ENCODE data around the gene SNUPN. TPM values are rescaled to one million over a fixed set of nuclear protein-coding genes. Genes with fewer than 3 reads are reported as not detected.

The SNUPN gene
- polyA plus RNA-seq, 1 of the 3 experiments (the other 2 are of a cell fraction) = 31.7 TPM

DNA sequence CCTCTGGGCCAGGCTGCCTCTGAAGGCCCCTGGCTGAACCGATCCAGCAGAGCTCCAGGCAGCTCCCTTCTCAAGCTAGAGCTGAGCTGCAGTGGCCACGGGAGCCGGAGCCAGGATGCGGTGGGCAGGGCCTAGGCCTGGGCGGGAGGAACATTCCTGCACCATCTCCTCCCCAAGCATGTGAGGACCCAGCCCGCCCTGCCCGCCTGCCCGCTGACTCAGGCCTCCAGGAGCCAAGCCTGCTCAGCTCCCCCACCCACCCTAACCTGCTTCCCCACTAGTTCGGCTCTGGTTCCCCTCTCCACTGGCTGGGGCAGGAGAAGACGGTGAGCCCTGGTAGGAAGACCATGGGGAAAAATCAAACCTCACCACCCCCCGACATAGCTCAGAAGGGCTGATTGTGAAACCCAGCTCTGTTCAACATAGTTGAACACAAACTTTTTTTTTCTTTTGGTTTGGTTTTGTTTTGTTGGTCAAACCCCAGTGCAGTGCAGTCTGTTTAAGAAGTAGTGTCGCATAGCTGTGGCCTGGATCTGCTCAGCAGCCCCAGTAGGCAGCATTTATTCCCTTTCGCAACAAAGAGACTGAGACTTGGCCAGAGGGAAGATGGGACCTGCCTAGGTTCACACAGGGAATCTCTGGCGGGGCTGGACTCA, 35.7 kb upstream of the SNUPN start:
- H3K4me1 ChIP-seq (ENCODE audit: control insufficient read depth in 1 of 2, insufficient read depth in 2 of 2, low read depth in 1 of 2, low read length in 1 of 2) = peaks cover 20 to 34% of the 10 kb centered on the region in 2 experiments; a peak in 3 of 4 replicates
- POLR2A ChIA-PET = interaction anchor here (1.8 to 1.9 kb wide), 2 partner anchors 14 to 21 kb away, joined by 6 read pairs; partner anchors contain the start of genes IMP3 and SNX33
- peaks cover 30% of the 10 kb centered on the region for H3K79me2 ChIP-seq (ENCODE audit: insufficient read depth)
- 76% methylated on average over 9 of the region's 14 CpGs for WGBS (ENCODE audit: low lambda C conversion rate)
- peaks cover 4% of the 10 kb centered on the region; the same call in 1 of the 2 replicates for H4K20me1 ChIP-seq (ENCODE audit: insufficient read depth)
- CTCF ChIA-PET = interaction anchor here (1.6 to 3.2 kb wide), 3 partner anchors 12 to 294 kb away, joined by 4 to 22 read pairs (median 5); partner anchors contain the start of gene SNX33
- peak overlapping the region; percentile 58 for H3K4me2 ChIP-seq
- H3K36me3 ChIP-seq (replicated peaks in 1 of 2; ENCODE audit: control insufficient read depth in 1 of 2, insufficient read depth in 2 of 2, low read length in 1 of 2) = peaks cover 0 to 13% of the 10 kb centered on the region in 2 experiments
- H3K9ac ChIP-seq = peak overlapping the region; percentile 72
- no peaks in the 10 kb centered on the region for H3K9me2 ChIP-seq
- H3K9me3 ChIP-seq = no peaks in the 10 kb centered on the region
- H3K27ac ChIP-seq (ENCODE audit: low read depth in 2 of 2, low read length in 1 of 2) = peak overlapping the region; percentile 77 to 96
- no peaks in the 10 kb centered on the region for H3K27me3 ChIP-seq (ENCODE audit: insufficient read depth)
- no peak overlapping the region for H2AFZ ChIP-seq (ENCODE audit: low read depth)
- H3F3A ChIP-seq (replicated peaks; ENCODE audit: insufficient read depth) = peaks cover 26% of the 10 kb centered on the region
- no peak for DNase-seq
- no peak overlapping the region for H3K4me3 ChIP-seq (ENCODE audit: low read depth in 2 of 2, low read length in 1 of 2)
- TF ChIP-seq NRF1 (IDR thresholded peaks at IDR 0.05; ENCODE audit: low read depth, low read length) (no peak), NFIC (IDR thresholded peaks at IDR 0.05; ENCODE audit: borderline replicate concordance) (peak; percentile 41; the same call in 1 of the 2 replicates), RXRA (IDR thresholded peaks at IDR 0.05; ENCODE audit: borderline replicate concordance, low read depth) (no peak), EP300 (IDR thresholded peaks at IDR 0.05; ENCODE audit: borderline replicate concordance in 1 of 2, low read depth in 1 of 2, low read length in 1 of 2) (0 out of 4 replicates have a peak, but pooled peaks of 1 of the 2 experiments have one; percentile 28), JUND (IDR thresholded peaks at IDR 0.05) (no peak; the same call in 1 of the 2 replicates), POLR2AphosphoS5 (IDR thresholded peaks at IDR 0.05; ENCODE audit: low read depth, low read length) (peak; percentile 74), TCF12 (IDR thresholded peaks at IDR 0.05) (peak; percentile 36; the same call in 1 of the 2 replicates), TAF1 (IDR thresholded peaks at IDR 0.05; ENCODE audit: borderline replicate concordance, low read depth, low read length) (peak; percentile 72; the same call in 1 of the 2 replicates), RFX5 (IDR thresholded peaks at IDR 0.05; ENCODE audit: low read length) (no peak), FOSL2 (IDR thresholded peaks at IDR 0.05; ENCODE audit: borderline replicate concordance, low read depth) (peak; percentile 38; the same call in 1 of the 2 replicates)
- TF ChIP-seq, protein P1, sequence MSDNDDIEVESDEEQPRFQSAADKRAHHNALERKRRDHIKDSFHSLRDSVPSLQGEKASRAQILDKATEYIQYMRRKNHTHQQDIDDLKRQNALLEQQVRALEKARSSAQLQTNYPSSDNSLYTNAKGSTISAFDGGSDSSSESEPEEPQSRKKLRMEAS (IDR thresholded peaks at IDR 0.05; ENCODE audit: low read depth) = peak; percentile 73

DNA sequence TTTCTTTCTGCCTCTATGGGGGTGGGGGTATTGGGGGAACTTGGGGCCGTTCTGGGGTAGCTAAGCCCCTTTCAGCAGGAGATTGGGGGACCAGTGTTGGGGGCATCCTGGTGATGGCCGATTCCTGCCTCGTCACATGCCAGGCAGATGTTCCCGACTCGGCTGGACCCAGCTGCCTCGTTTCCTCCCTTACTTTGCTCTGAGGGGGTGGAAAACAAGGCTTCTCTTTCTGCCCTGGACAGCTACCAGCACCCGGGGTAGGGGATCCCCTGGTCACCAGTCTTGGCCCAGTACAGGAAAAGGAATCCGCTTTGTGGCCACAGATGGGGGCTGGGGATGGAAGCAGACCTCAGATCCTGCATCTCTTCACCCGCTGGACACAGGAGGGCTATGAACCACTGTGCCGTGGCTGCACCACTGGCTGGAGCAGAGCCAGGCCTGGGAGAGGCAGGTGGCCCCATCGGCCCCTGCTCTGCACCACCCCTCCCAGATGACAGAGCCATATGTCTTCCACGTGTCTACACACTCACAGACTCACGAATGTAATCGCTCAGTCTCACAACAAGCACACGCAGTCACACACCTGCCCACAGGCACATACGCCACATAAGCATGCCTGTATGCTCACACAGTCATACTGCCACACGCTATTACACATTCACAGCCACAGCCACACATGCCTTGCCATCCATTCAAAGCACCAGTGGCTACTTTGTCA, 34.6 kb upstream of the SNUPN start:
- TF ChIP-seq RAD21 (IDR thresholded peaks at IDR 0.05; ENCODE audit: low read length) (no peak), SIN3A (IDR thresholded peaks at IDR 0.05; ENCODE audit: borderline replicate concordance, low read depth, low read length) (no peak), TAF1 (IDR thresholded peaks at IDR 0.05; ENCODE audit: borderline replicate concordance, low read depth, low read length) (no peak), NRF1 (IDR thresholded peaks at IDR 0.05; ENCODE audit: low read depth, low read length) (no peak), SMC3 (IDR thresholded peaks at IDR 0.05; ENCODE audit: low read depth, low read length) (no peak), MXI1 (IDR thresholded peaks at IDR 0.05; ENCODE audit: low read depth, low read length) (peak; percentile 97)
- TF ChIP-seq, protein P1 (IDR thresholded peaks at IDR 0.05; ENCODE audit: low read depth) = no peak
- TF ChIP-seq, protein P2, sequence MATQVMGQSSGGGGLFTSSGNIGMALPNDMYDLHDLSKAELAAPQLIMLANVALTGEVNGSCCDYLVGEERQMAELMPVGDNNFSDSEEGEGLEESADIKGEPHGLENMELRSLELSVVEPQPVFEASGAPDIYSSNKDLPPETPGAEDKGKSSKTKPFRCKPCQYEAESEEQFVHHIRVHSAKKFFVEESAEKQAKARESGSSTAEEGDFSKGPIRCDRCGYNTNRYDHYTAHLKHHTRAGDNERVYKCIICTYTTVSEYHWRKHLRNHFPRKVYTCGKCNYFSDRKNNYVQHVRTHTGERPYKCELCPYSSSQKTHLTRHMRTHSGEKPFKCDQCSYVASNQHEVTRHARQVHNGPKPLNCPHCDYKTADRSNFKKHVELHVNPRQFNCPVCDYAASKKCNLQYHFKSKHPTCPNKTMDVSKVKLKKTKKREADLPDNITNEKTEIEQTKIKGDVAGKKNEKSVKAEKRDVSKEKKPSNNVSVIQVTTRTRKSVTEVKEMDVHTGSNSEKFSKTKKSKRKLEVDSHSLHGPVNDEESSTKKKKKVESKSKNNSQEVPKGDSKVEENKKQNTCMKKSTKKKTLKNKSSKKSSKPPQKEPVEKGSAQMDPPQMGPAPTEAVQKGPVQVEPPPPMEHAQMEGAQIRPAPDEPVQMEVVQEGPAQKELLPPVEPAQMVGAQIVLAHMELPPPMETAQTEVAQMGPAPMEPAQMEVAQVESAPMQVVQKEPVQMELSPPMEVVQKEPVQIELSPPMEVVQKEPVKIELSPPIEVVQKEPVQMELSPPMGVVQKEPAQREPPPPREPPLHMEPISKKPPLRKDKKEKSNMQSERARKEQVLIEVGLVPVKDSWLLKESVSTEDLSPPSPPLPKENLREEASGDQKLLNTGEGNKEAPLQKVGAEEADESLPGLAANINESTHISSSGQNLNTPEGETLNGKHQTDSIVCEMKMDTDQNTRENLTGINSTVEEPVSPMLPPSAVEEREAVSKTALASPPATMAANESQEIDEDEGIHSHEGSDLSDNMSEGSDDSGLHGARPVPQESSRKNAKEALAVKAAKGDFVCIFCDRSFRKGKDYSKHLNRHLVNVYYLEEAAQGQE (IDR thresholded peaks at IDR 0.05; ENCODE audit: low read depth, low read length) = no peak
- TF ChIP-seq, protein P3, sequence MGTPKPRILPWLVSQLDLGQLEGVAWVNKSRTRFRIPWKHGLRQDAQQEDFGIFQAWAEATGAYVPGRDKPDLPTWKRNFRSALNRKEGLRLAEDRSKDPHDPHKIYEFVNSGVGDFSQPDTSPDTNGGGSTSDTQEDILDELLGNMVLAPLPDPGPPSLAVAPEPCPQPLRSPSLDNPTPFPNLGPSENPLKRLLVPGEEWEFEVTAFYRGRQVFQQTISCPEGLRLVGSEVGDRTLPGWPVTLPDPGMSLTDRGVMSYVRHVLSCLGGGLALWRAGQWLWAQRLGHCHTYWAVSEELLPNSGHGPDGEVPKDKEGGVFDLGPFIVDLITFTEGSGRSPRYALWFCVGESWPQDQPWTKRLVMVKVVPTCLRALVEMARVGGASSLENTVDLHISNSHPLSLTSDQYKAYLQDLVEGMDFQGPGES (IDR thresholded peaks at IDR 0.05; ENCODE audit: low read depth, low read length) = no peak
- H4K20me1 ChIP-seq (ENCODE audit: insufficient read depth) = peaks cover 15% of the 10 kb centered on the region
- no peaks in the 10 kb centered on the region for H3K27me3 ChIP-seq (ENCODE audit: insufficient read depth)
- H3K4me2 ChIP-seq = 0 out of 2 replicates have a peak overlapping the region, but pooled peaks have one; percentile 58
- ChIA-PET POLR2A (interaction anchor here (1.8 to 1.9 kb wide), 2 partner anchors 12 to 20 kb away, joined by 6 read pairs; partner anchors contain the start of genes IMP3 and SNX33), CTCF (interaction anchor here (3.2 kb wide), 1 partner anchor 13 kb away, joined by 22 read pairs; the partner anchor contains the start of gene SNX33)
- H3K9me2 ChIP-seq = no peaks in the 10 kb centered on the region
- H3K9ac ChIP-seq = peak overlapping the region; percentile 67; the same call in 1 of the 2 replicates
- H3K79me2 ChIP-seq (ENCODE audit: insufficient read depth) = peaks cover 36% of the 10 kb centered on the region
- no peak overlapping the region for H3K4me3 ChIP-seq (ENCODE audit: low read depth in 2 of 2, low read length in 1 of 2)
- peak; percentile 82 for DNase-seq
- H3F3A ChIP-seq (replicated peaks; ENCODE audit: insufficient read depth) = peaks cover 19% of the 10 kb centered on the region
- peaks cover 16 to 34% of the 10 kb centered on the region in 2 experiments; a peak in 3 of 4 replicates for H3K4me1 ChIP-seq (ENCODE audit: control insufficient read depth in 1 of 2, insufficient read depth in 2 of 2, low read depth in 1 of 2, low read length in 1 of 2)
- H3K36me3 ChIP-seq (replicated peaks in 1 of 2; ENCODE audit: control insufficient read depth in 1 of 2, insufficient read depth in 2 of 2, low read length in 1 of 2) = peaks cover 0 to 13% of the 10 kb centered on the region in 2 experiments
- no peaks in the 10 kb centered on the region for H3K9me3 ChIP-seq
- peak overlapping the region; percentile 77 to 96 for H3K27ac ChIP-seq (ENCODE audit: low read depth in 2 of 2, low read length in 1 of 2)
- WGBS (ENCODE audit: low lambda C conversion rate) = 80% methylated on average over 10 of the region's 17 CpGs
- H2AFZ ChIP-seq (ENCODE audit: low read depth) = no peak overlapping the region

All from SK-N-SH (cell line).